ENCODE measurements around the gene HSPA1A.
"Not testable (repeated sequence)": the region's sequence is repeated elsewhere in the genome, so short reads cannot be mapped to it uniquely, and the experiment has no call there.

The HSPA1A gene

GRCh38 chr6:31861919-31862343 lies 46.6 kb downstream of the HSPA1A start:
- peaks cover under 1% of the 10 kb centered on the region for H3K9me3 Mint-ChIP-seq
- no peak for TF ChIP-seq CTCF (IDR thresholded peaks at IDR 0.05)
- no peak for DNase-seq
- peaks cover 38% of the 10 kb centered on the region for H3K4me1 Mint-ChIP-seq
- peaks cover 29% of the 10 kb centered on the region for H3K36me3 Mint-ChIP-seq (ENCODE audit: low read depth)
- peak overlapping the region; percentile 72 for H3K27ac Mint-ChIP-seq
- H3K27me3 Mint-ChIP-seq (ENCODE audit: low read depth, poor library complexity) = peaks cover 12% of the 10 kb centered on the region
- H3K4me3 Mint-ChIP-seq = peak overlapping the region; percentile 91

GRCh38 chr6:31862344-31863235 lies 47.2 kb downstream of the HSPA1A start, which contains the start of gene NEU1:
NEU1 (minus strand) TSS chr6:31862821; CDS start chr6:31862776, 45 bp downstream.
- H3K9me3 Mint-ChIP-seq = no peaks in the 10 kb centered on the region
- no peak for TF ChIP-seq CTCF (IDR thresholded peaks at IDR 0.05)
- H3K27me3 Mint-ChIP-seq (ENCODE audit: low read depth, poor library complexity) = peaks cover 12% of the 10 kb centered on the region
- peak; percentile 97 for DNase-seq
- H3K4me1 Mint-ChIP-seq = peaks cover 38% of the 10 kb centered on the region
- peak within 1 kb of the TSS; percentile 91 for H3K4me3 Mint-ChIP-seq
- peaks cover 23% of the 10 kb centered on the region for H3K36me3 Mint-ChIP-seq (ENCODE audit: low read depth)
- H3K27ac Mint-ChIP-seq = peak within 1 kb of the TSS; percentile 85

- Mint-ChIP-seq H3K36me3 (ENCODE audit: low read depth) (peaks cover 16% of the 10 kb centered on the region), H3K27ac (peak overlapping the region; percentile 85), H3K4me3 (peak overlapping the region; percentile 91), H3K4me1 (peaks cover 42% of the 10 kb centered on the region), H3K27me3 (ENCODE audit: low read depth, poor library complexity) (peaks cover 12% of the 10 kb centered on the region)
- DNase-seq, H3K9me3 Mint-ChIP-seq: not testable (repeated sequence)
These were observed 48.8 kb downstream of the HSPA1A start for GRCh38 chr6:31864123-31864562.

- Mint-ChIP-seq H3K4me3 (peak overlapping the region; percentile 33), H3K9me3 (no peaks in the 10 kb centered on the region)
These were observed 49.5 kb downstream of the HSPA1A start for GRCh38 chr6:31864818-31865204.

GRCh38 chr6:31865205-31866118 lies 50.1 kb downstream of the HSPA1A start:
- no peak for TF ChIP-seq CTCF (IDR thresholded peaks at IDR 0.05)
- Mint-ChIP-seq H3K36me3 (ENCODE audit: low read depth) (peaks cover 5% of the 10 kb centered on the region), H3K4me1 (peaks cover 49% of the 10 kb centered on the region), H3K27me3 (ENCODE audit: low read depth, poor library complexity) (peaks cover 9% of the 10 kb centered on the region), H3K27ac (peak overlapping the region; percentile 91), H3K4me3 (peak overlapping the region; percentile 33), H3K9me3 (no peaks in the 10 kb centered on the region)
- DNase-seq = no peak

More at GRCh38 chr6:31864818-31865204, 49.5 kb downstream of the HSPA1A start:
- no peak for DNase-seq
- no peak for TF ChIP-seq CTCF (IDR thresholded peaks at IDR 0.05)
- Mint-ChIP-seq H3K36me3 (ENCODE audit: low read depth) (peaks cover 10% of the 10 kb centered on the region), H3K27ac (peak overlapping the region; percentile 91), H3K27me3 (ENCODE audit: low read depth, poor library complexity) (peaks cover 11% of the 10 kb centered on the region), H3K4me1 (peaks cover 46% of the 10 kb centered on the region)
